Retina (tissue), 1 donor: ENCODE results near the gene ADGRG1.

Experiments used
- DNase-seq: peaks from one replicate; pipeline ENCODE4 v3.0.0-alpha.2; 2016

The ADGRG1 gene

GRCh38 chr16:57620335-57621231, 7.8 kb upstream of the ADGRG1 start:
- peak; percentile 72 for DNase-seq

GRCh38 chr16:57621521-57622271, 6.7 kb upstream of the ADGRG1 start:
- no peak for DNase-seq

GRCh38 chr16:57622361-57623250, 5.8 kb upstream of the ADGRG1 start:
- DNase-seq: no peak

GRCh38 chr16:57623251-57624043, 5.0 kb upstream of the ADGRG1 start:
- no peak for DNase-seq

- DNase-seq: no peak
Observed at GRCh38 chr16:57624044-57624688, 4.3 kb upstream of the ADGRG1 start.

- DNase-seq: no peak
Observed at GRCh38 chr16:57624806-57625500, 3.5 kb upstream of the ADGRG1 start.

GRCh38 chr16:57626420-57627170, 1.8 kb upstream of the ADGRG1 start:
- DNase-seq: no peak

- DNase-seq: peak; percentile 42
Observed at GRCh38 chr16:57627184-57627871, 1.1 kb upstream of the ADGRG1 start.

- DNase-seq: no peak
Observed at GRCh38 chr16:57628783-57629293, 408 bp downstream of the ADGRG1 start.

- no peak for DNase-seq
Observed at GRCh38 chr16:57629516-57630406, 1.3 kb downstream of the ADGRG1 start.

GRCh38 chr16:57630407-57630797, 2.0 kb downstream of the ADGRG1 start:
- DNase-seq: no peak

- no peak for DNase-seq
Observed at GRCh38 chr16:57630931-57631845, 2.8 kb downstream of the ADGRG1 start.

- no peak for DNase-seq
Observed at GRCh38 chr16:57632568-57632967, 4.1 kb downstream of the ADGRG1 start.

- DNase-seq: no peak
Observed at GRCh38 chr16:57633383-57634064, 5.1 kb downstream of the ADGRG1 start.

GRCh38 chr16:57634171-57634570, 5.7 kb downstream of the ADGRG1 start:
- DNase-seq: no peak
